Trophoblast cell (in vitro differentiated cells and primary cell): ENCODE measurements around the gene PTPN1.

ENCODE experiments used
- DNase-seq, 2 donors: peaks; one replicate each; pipeline ENCODE4 v3.0.0-alpha.2; 2016
- H2AFZ ChIP-seq: 2 replicates; pipeline ENCODE4 v1.6.1; 2013; ENCODE audit warnings: low read length, moderate library complexity, mild to moderate bottlenecking; ENCODE audit not compliant: insufficient read depth, poor library complexity
- H2AK5ac ChIP-seq: 2 replicates; pipeline ENCODE4 v1.6.1; 2013; ENCODE audit warnings: mild to moderate bottlenecking, low read length
- H2BK120ac ChIP-seq: 2 replicates; pipeline ENCODE4 v1.6.1; 2013; ENCODE audit warnings: low read length, mild to moderate bottlenecking, moderate library complexity; ENCODE audit not compliant: insufficient read depth, poor library complexity
- H2BK12ac ChIP-seq: 2 replicates; pipeline ENCODE4 v1.6.1; 2013; ENCODE audit warnings: mild to moderate bottlenecking, low read length, moderate library complexity
- H2BK5ac ChIP-seq: 2 replicates; pipeline ENCODE4 v1.6.1; 2013; ENCODE audit warnings: low read length, low read depth, moderate library complexity, mild to moderate bottlenecking; ENCODE audit not compliant: poor library complexity
- H3K14ac ChIP-seq: 2 replicates; pipeline ENCODE4 v1.6.1; 2013; ENCODE audit warnings: mild to moderate bottlenecking, low read length
- H3K18ac ChIP-seq: 2 replicates; pipeline ENCODE4 v1.6.1; 2013; ENCODE audit warnings: mild to moderate bottlenecking, low read length
- H3K23ac ChIP-seq: 2 replicates; pipeline ENCODE4 v1.6.1; 2013; ENCODE audit warnings: low read length
- H3K27ac ChIP-seq: 2 replicates; pipeline ENCODE4 v1.5.1; 2013; ENCODE audit warnings: low read depth, mild to moderate bottlenecking, inconsistent platforms, low read length, moderate library complexity
- H3K27me3 ChIP-seq: 2 replicates; pipeline ENCODE4 v1.6.1; 2013; ENCODE audit warnings: inconsistent platforms, mild to moderate bottlenecking, low read length, moderate library complexity; ENCODE audit not compliant: insufficient read depth
- H3K36me3 ChIP-seq, 2 experiments: 1 replicate in 1 of 2; 2 replicates in 1 of 2; pipeline ENCODE4 v1.6.1; 2013; ENCODE audit warnings: low read length in 2 of 2, mild to moderate bottlenecking in 2 of 2, moderate library complexity in 1 of 2; ENCODE audit not compliant: insufficient read depth in 2 of 2, control insufficient read depth in 1 of 2
- H3K4ac ChIP-seq: 2 replicates; pipeline ENCODE4 v1.6.1; 2013; ENCODE audit warnings: low read depth, mild to moderate bottlenecking, low read length, moderate library complexity
- H3K4me1 ChIP-seq, 2 experiments: 1 replicate in 1 of 2; 2 replicates in 1 of 2; pipeline ENCODE4 v1.6.1; 2013; ENCODE audit warnings: low read length in 2 of 2, mild to moderate bottlenecking in 2 of 2, moderate library complexity in 1 of 2; ENCODE audit not compliant: insufficient read depth in 2 of 2, control insufficient read depth in 1 of 2
- H3K4me2 ChIP-seq: 2 replicates; pipeline ENCODE4 v1.6.1; 2013; ENCODE audit warnings: inconsistent platforms, mild to moderate bottlenecking, low read length, moderate library complexity
- H3K4me3 ChIP-seq: 2 replicates; pipeline ENCODE4 v1.5.1; 2013; ENCODE audit warnings: mild to moderate bottlenecking, low read depth, low read length, inconsistent platforms
- H3K79me1 ChIP-seq: one replicate; pipeline ENCODE4 v1.6.1; 2013; ENCODE audit warnings: low read length
- H3K79me2 ChIP-seq: 2 replicates; pipeline ENCODE4 v1.6.1; 2013; ENCODE audit warnings: low read length, mild to moderate bottlenecking; ENCODE audit not compliant: control insufficient read depth, insufficient read depth, poor library complexity
- H3K9ac ChIP-seq: 2 replicates; pipeline ENCODE4 v1.6.1; 2013; ENCODE audit warnings: mild to moderate bottlenecking, low read length
- H3K9me3 ChIP-seq: 2 replicates; pipeline ENCODE4 v1.6.1; 2013; ENCODE audit warnings: low read depth, mild to moderate bottlenecking, control low read depth, inconsistent platforms, low read length; ENCODE audit not compliant: insufficient read depth
- H4K12ac ChIP-seq: 2 replicates; pipeline ENCODE4 v1.6.1; 2013; ENCODE audit warnings: low read depth, mild to moderate bottlenecking, low read length, moderate library complexity
- H4K8ac ChIP-seq: 2 replicates; pipeline ENCODE4 v1.6.1; 2013; ENCODE audit warnings: low read depth, mild to moderate bottlenecking, low read length, moderate library complexity
- H4K91ac ChIP-seq: one replicate; pipeline ENCODE4 v1.6.1; 2013; ENCODE audit warnings: low read depth, mild to moderate bottlenecking, low read length, moderate library complexity
- WGBS: extraction: QIAGEN DNeasy Blood & Tissue Kit; methylation state at CpG from one replicate; pipeline ENCODE4 v1.1.7; 2013; ENCODE audit warnings: missing lambda C conversion rate; ENCODE audit not compliant: insufficient read length, insufficient coverage; ENCODE audit errors: extremely low coverage; 5-methylcytosine and 5-hydroxymethylcytosine counted together

The PTPN1 gene

GRCh38 chr20:50625986-50626677 lies 115.9 kb downstream of the PTPN1 start:
- Histone ChIP-seq H4K8ac (peak overlapping the region; percentile 5), H4K91ac (no peak overlapping the region), H2BK120ac (peak overlapping the region; percentile 2), H3K4me3 (no peak overlapping the region), H3K27me3 (no peaks in the 10 kb centered on the region), H2AFZ (no peak overlapping the region), H2BK5ac (no peak overlapping the region), H3K9ac (peak overlapping the region; percentile 7), H3K18ac (peak overlapping the region; percentile 4), H3K4me2 (no peak overlapping the region), H3K23ac (no peak overlapping the region), H3K14ac (no peak overlapping the region), H4K12ac (no peak overlapping the region), H2BK12ac (peak overlapping the region; percentile 61), H3K4ac (no peak overlapping the region), H3K79me1 (peaks cover 2% of the 10 kb centered on the region), H3K79me2 (peaks cover 2% of the 10 kb centered on the region), H3K27ac (no peak overlapping the region), H2AK5ac (peak overlapping the region; percentile 6), H3K9me3 (peaks cover 3% of the 10 kb centered on the region), H3K36me3 (no peaks in the 10 kb centered on the region), H3K4me1 (peaks cover 22 to 26% of the 10 kb centered on the region in 2 experiments)
- no CpG with 5 or more reads among the region's 15 CpGs for WGBS
- peak; percentile 41 to 64 for DNase-seq

- Histone ChIP-seq H3K4me3 (no peak overlapping the region), H4K12ac (no peak overlapping the region), H3K9me3 (no peaks in the 10 kb centered on the region), H3K4me2 (no peak overlapping the region), H3K4me1 (peaks cover 22 to 26% of the 10 kb centered on the region in 2 experiments), H3K4ac (no peak overlapping the region), H4K91ac (no peak overlapping the region), H2AK5ac (peak overlapping the region; percentile 52), H3K27me3 (no peaks in the 10 kb centered on the region), H4K8ac (no peak overlapping the region), H3K27ac (no peak overlapping the region), H2BK120ac (no peak overlapping the region), H3K14ac (no peak overlapping the region), H2BK5ac (no peak overlapping the region), H3K9ac (no peak overlapping the region), H3K79me2 (peaks cover 2% of the 10 kb centered on the region), H3K18ac (no peak overlapping the region), H3K36me3 (no peaks in the 10 kb centered on the region), H3K23ac (no peak overlapping the region), H2AFZ (no peak overlapping the region), H2BK12ac (no peak overlapping the region), H3K79me1 (peaks cover 2% of the 10 kb centered on the region)
- no peak for DNase-seq
- no CpG with 5 or more reads among the region's 9 CpGs for WGBS
These were observed 117.6 kb downstream of the PTPN1 start for GRCh38 chr20:50627747-50628146.

GRCh38 chr20:50628332-50628731 lies 118.1 kb downstream of the PTPN1 start:
- Histone ChIP-seq H2BK12ac (peak overlapping the region; percentile 26), H3K27ac (no peak overlapping the region), H4K12ac (no peak overlapping the region), H2AK5ac (no peak overlapping the region), H3K23ac (no peak overlapping the region), H3K36me3 (no peaks in the 10 kb centered on the region), H3K4me1 (peaks cover 22 to 26% of the 10 kb centered on the region in 2 experiments), H3K27me3 (no peaks in the 10 kb centered on the region), H4K91ac (no peak overlapping the region), H3K14ac (no peak overlapping the region), H3K9ac (no peak overlapping the region), H2BK120ac (no peak overlapping the region), H3K4ac (no peak overlapping the region), H3K79me1 (peaks cover 2% of the 10 kb centered on the region), H3K79me2 (peaks cover 2% of the 10 kb centered on the region), H3K4me2 (no peak overlapping the region), H3K18ac (no peak overlapping the region), H3K4me3 (no peak overlapping the region), H4K8ac (no peak overlapping the region), H2BK5ac (no peak overlapping the region), H3K9me3 (no peaks in the 10 kb centered on the region), H2AFZ (no peak overlapping the region)
- WGBS, result no CpG with 5 or more reads among the region's 11 CpGs
- DNase-seq, result no peak

- Histone ChIP-seq H2BK120ac (no peak overlapping the region), H2AFZ (no peak overlapping the region), H3K27ac (no peak overlapping the region), H3K4me2 (no peak overlapping the region), H4K12ac (no peak overlapping the region), H3K4me3 (no peak overlapping the region), H2BK5ac (no peak overlapping the region), H3K27me3 (no peaks in the 10 kb centered on the region), H3K9ac (no peak overlapping the region), H4K8ac (no peak overlapping the region), H3K9me3 (no peaks in the 10 kb centered on the region), H3K4ac (no peak overlapping the region), H3K36me3 (no peaks in the 10 kb centered on the region), H3K23ac (no peak overlapping the region), H3K79me2 (peaks cover 2% of the 10 kb centered on the region), H2BK12ac (peak overlapping the region; percentile 26), H3K14ac (peak overlapping the region; percentile 54), H2AK5ac (peak overlapping the region; percentile 43), H4K91ac (peak overlapping the region; percentile 50), H3K79me1 (peaks cover 2% of the 10 kb centered on the region), H3K4me1 (peaks cover 22 to 26% of the 10 kb centered on the region in 2 experiments), H3K18ac (no peak overlapping the region)
- WGBS, result no CpG with 5 or more reads among the region's 16 CpGs
- DNase-seq, result no peak
These were observed 118.9 kb downstream of the PTPN1 start for GRCh38 chr20:50628853-50629669.
